GM18520 (cell line): Measurements from ENCODE around the gene TMEM106C.
"Not testable (repeated sequence)": the region's sequence is repeated elsewhere in the genome, so short reads cannot be mapped to it uniquely, and the experiment has no call there.

Source experiments
- ATAC-seq: cut with Tn5 transposase; IDR thresholded peaks from one replicate; pipeline ENCODE4 v1.9.1; 2021; ENCODE audit not compliant: unreplicated experiment

The TMEM106C gene

DNA sequence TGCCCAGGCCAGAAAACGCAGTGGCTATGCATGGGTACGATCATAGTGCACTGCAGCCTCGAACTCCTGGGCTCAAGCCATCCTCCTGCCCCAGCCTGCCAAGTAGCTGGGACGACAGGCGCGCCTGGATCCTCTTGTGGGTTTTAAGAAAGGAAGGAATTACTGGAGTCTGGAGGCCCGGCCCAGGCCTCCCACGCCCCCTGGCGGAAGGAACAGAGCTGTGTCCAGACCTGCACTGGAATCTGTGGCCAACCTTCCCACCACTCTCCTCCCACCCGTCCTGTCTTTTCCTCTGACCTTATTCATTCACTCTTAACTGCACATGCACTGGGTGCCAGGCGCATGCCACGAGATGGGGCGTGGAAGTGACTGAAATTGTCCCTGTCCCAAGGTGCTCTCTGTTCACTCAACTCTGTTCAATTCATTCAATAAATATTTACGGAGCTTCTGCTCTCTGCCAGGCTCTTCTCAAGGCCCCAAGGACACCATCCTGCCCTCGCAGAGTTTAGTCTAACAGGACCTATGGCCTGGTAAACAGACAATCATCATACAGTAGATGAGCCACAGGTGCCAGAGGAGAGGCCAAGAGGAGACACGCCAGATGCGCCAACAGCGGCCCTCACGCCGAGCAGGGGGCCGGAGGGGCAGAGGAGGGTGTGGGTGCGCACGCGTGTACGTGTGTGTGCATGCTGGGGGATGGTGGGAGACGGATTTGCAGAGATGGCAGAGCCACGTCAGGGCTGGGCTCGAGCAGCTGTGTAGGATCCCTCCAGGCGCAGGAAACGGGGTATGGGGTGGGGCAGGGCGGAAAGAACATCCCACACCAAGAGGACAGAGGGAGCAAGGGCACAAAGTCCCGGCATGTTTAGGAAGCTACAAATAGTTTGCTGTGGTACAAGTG is 13.7 kb upstream of the TMEM106C start:
- no peak for ATAC-seq

- ATAC-seq = no peak
Measured at GRCh38 chr12:47950856-47951468, 12.4 kb upstream of the TMEM106C start.

- no peak for ATAC-seq
Measured at GRCh38 chr12:47954058-47954457, 9.3 kb upstream of the TMEM106C start.

GRCh38 chr12:47954467-47955045 is 8.8 kb upstream of the TMEM106C start:
- ATAC-seq = no peak

DNA sequence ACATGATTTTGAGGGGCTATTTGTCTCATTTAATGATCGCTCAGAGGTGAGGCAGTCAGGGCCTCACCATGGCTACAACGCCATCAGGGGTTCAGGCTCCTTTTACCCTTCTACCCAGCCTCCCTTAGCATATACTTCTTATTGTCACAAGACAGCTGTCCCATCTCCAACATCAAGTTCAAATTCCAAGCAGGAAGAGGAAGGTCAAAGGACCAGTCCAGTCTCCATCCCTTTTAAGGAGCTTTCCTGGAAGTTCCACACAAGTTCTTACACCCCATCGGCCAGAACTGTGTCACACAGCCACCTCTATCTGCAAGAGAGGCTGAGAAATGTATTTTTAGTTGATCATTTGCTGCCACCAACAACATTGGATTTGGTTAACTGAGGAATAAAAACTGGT is 8.3 kb upstream of the TMEM106C start:
- ATAC-seq = no peak

DNA sequence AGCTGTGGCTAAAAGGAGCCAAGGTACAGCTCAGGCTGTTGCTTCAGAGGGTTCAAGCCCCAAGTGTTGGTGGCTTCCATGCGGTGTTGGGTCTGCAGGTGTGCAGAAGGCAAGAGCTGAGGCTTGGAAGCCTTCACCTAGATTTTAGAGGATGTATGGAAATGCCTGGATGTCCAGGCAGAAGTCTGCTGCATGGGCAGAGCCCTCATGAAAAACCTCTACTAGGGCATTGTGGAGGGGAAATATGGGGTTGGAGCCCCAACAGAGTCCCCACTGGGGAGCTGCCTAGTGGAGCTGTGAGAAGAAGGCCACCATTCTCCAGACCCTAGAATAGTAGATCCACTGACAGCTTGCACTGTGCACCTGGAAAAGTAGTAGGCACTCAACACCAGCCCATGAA is 5.7 kb upstream of the TMEM106C start:
- ATAC-seq = not testable (repeated sequence)

- ATAC-seq = no peak
Measured at GRCh38 chr12:47962198-47962597, 1.2 kb upstream of the TMEM106C start.

DNA sequence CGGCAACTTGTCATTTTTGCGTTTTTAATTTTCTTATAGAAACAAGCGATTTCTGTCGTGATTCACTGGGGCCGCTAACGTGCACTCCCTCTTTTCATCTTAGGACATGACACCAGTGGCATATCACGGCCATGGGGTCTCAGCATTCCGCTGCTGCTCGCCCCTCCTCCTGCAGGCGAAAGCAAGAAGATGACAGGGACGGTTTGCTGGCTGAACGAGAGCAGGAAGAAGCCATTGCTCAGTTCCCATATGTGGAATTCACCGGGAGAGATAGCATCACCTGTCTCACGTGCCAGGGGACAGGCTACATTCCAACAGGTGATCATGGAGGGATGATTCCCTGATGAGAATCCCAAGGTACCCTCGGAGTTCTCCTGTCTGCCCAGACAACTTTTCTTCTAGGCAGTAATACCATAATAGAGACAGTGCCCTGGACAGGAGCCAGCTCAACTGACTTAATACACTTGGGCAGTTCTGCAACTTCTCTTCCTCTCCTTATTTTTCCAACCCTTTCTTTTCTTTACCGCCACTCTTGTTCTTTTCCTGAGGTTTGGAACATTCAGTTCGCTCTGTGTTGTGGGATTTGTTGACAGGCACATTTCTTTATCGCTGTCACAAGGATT is 821 bp downstream of the TMEM106C start:
- no peak for ATAC-seq

DNA sequence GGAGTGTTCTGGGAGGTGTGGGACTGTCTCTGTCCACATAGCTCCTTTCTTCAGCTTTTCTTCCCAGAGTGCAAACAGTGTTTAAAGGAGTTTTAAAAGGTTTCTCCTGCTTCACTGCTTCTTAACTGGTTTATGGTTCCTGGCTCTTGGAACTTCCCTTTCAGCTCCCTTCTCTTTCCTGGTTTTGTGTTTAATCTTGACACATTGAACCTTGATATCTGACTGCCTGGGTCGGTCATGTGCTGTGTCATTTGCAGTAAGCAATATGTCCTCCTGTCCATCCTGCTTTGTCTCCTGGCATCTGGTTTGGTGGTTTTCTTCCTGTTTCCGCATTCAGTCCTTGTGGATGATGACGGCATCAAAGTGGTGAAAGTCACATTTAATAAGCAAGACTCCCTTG is 2.2 kb downstream of the TMEM106C start:
- no peak for ATAC-seq

DNA sequence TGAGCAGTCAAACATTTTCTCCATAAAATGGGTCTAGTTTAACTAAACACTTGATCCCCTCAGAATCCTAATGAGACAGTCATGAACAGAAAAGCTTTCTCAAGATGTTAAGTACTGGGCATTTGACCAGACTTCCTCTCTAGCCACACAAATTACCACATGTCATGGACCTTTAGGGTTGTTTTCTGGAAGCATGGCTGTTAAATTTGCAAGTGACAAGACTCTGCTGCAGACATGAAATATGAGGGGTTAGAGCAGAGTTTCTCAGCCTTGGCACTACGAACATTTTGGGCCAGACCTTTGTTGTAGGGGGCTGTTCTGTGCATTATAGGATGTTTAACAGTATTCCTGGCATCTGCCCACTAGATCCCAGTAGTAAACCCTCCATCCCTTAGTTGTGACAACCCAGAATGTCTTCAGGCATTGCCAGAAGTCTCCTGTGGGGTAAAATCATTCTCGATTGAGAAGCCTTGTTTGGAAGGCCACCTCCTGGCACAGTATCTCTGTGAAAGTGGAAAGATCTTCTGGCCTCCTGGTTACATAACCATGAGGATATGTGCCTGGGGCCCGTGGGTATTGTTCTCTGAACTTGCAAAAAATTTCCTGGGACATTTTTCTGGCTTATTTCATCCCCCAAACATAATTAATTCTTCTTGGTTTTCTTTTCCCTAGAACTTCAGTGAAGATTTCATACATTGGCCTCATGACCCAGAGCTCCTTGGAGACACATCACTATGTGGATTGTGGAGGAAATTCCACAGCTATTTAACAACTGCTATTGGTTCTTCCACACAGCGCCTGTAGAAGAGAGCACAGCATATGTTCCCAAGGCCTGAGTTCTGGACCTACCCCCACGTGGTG is 4.3 kb downstream of the TMEM106C start:
- no peak for ATAC-seq

GRCh38 chr12:47969845-47970244 is 6.4 kb downstream of the TMEM106C start:
- ATAC-seq = no peak

DNA sequence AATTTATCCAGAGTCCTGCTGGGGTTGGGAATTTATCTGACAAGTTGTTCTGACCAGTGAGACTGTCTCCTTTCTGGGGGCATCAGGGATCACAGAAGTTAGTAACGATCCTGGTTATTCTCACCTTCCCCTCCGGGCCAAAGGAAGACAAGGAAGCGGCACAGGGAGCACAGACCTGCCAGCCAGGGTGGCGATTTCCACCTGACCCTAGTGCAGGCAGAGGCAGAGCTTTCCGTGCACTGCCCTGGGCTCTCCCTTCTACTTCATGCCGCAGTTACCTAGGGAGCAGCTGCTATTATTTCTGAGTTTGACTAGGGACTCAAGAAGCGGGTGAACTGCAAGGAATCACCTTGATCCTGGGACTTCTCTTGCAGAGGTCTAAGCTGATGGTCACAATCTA is 7.4 kb downstream of the TMEM106C start:
- ATAC-seq = no peak

- ATAC-seq = no peak
Measured at GRCh38 chr12:47972895-47973294, 9.5 kb downstream of the TMEM106C start.

- no peak for ATAC-seq
Measured at GRCh38 chr12:47973870-47974269, 10.5 kb downstream of the TMEM106C start.

DNA sequence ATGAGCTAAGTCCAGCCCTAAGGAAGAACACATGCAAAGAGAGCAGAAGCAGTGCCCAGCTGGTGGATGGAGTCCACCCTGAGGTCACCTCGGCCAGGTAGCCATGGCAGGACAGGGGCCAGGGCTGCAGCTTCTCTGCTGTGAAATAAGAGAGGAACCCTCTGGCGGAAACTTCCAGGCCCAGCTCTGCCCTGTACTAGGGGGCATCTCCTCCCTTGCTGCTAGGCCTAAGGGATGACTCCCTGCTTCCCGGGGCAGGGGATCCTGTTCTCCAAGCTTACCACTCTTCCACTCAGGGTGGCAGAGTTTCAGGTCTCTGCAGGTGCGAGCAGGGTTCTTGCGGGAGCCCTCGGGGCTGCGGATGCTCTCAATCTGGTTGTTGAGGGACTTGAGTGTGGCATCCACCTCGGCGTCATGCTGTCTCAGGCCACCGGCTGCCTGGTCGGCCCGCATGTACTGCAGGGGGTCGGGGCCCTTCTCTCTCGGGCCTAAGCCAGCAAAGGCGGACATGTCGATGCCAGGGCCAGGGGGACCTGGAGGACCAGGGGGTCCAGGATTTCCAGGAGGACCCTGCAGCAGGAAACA is 11.7 kb downstream of the TMEM106C start:
- ATAC-seq = no peak

- ATAC-seq = no peak
Measured at GRCh38 chr12:47975816-47976215, 12.4 kb downstream of the TMEM106C start.

DNA sequence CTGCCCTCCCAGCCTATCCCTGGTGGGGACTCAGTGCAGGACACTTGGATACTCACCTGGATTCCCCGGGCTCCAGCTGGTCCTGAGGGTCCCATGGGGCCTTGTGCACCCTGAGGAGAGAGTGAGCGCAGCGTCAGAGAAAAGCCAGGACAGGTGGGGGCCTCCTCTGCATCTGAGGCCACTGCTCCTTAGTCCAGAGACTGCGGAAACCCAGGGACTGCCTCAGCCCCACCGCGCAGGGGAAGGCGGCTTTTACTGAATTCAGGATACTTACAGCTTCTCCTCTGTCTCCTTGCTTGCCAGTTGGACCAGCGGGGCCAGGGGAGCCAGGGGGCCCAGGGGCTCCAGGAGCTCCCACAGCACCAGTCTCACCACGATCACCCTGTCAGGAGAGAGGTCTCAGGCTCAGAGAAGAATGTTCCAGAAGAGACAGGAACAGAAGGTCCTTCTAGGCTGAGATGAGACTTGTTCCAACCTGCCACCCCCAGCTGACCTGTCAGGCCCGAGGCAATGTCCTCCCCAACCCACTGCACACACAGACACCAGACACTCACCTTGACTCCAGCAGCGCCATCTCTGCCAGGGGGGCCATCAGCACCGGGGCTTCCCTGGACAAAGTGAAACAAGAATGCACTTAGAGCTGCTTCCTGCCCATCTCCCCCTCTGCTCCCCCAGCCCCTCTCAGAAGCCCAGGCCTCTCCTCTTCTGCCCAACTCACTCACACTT is 13.8 kb downstream of the TMEM106C start:
- no peak for ATAC-seq

DNA sequence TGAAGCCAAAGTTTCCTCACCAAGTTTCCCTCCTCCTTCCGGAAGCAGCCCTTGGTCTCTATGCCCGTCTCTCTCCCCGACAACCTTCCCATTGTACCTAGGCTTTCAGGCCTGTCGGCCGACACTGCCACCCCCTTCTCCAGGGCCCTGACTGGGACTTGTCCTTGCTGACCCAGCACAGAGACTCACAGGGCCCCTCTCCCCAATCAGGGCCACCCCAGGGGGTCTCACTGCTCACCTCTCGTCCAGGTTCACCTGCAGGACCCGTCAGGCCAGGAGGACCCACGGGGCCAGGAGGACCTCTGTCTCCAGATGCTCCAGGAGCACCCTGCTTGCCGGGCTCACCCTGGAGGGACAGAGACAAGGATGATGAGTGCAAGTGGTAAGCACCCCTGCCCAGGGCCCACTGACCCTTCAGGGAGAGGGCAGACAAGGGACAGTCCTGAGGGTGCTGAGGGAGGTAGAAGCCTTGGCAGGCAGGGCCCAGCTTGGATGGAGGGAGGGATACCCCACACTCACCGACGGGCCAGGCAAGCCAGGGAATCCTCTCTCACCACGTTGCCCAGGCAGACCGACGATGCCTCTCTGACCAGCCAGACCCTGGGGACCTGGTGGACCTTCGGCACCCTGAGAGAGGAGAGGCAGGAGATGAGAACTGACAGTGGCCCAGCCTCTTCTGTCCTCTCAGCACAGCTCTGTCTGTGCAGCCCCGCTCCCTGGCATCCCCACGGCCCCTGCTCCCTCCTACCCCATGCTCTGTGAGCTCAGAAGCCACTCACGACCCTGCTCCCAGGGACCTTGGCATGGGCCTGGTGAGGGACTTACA is 14.6 kb downstream of the TMEM106C start:
- no peak for ATAC-seq

DNA sequence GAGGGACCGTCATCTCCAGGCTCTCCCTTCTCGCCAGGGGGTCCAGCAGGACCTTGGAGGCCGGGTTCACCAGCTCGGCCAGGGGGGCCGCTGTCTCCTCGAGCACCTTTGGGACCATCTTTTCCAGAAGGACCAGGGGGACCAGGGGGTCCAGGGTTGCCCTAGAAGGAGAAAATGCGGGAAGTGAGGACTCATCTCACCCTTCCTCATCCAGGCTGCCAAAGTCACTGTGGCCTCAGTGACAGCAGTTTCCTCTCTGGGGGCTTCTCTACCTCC is 15.1 kb downstream of the TMEM106C start:
- no peak for ATAC-seq
